ACC112 (cell line): ENCODE results near the gene PRKN.

Experiments
- H2AFZ ChIP-seq: fragments of 200-600 bp; sonication (generic); one replicate; pipeline ENCODE4 v1.6.0; 2017; ENCODE audit warnings: antibody characterized with exemption, low read length; ENCODE audit not compliant: unreplicated experiment
- H3K27ac ChIP-seq: fragments of 200-600 bp; sonication (generic); 2 replicates; pipeline ENCODE4 v1.5.1; 2014; ENCODE audit warnings: low read depth, mild to moderate bottlenecking, antibody characterized with exemption, low read length, moderate library complexity
- H3K27me3 ChIP-seq: fragments of 200-600 bp; sonication (generic); 2 replicates; pipeline ENCODE4 v1.6.1; 2014; ENCODE audit warnings: mild to moderate bottlenecking, antibody characterized with exemption, low read length, moderate library complexity, mixed read lengths; ENCODE audit not compliant: insufficient read depth
- H3K36me3 ChIP-seq: fragments of 200-600 bp; sonication (generic); 2 replicates; pipeline ENCODE4 v1.6.1; 2016; ENCODE audit warnings: mild to moderate bottlenecking, antibody characterized with exemption, low read length, moderate library complexity, mixed read lengths; ENCODE audit not compliant: insufficient read depth
- H3K4me1 ChIP-seq: fragments of 200-600 bp; sonication (generic); one replicate; pipeline ENCODE4 v1.6.1; 2016; ENCODE audit warnings: low read length, mixed read lengths; ENCODE audit not compliant: insufficient read depth, unreplicated experiment, control insufficient read depth
- H3K4me3 ChIP-seq: fragments of 200-600 bp; sonication (generic); 2 replicates; pipeline ENCODE4 v1.5.1; 2014; ENCODE audit warnings: mild to moderate bottlenecking, low read depth, low read length
- H3K79me2 ChIP-seq: fragments of 200-600 bp; sonication (generic); one replicate; pipeline ENCODE4 v1.6.0; 2016; ENCODE audit warnings: low read length; ENCODE audit not compliant: control insufficient read depth, unreplicated experiment, insufficient read depth

Gene PRKN

DNA sequence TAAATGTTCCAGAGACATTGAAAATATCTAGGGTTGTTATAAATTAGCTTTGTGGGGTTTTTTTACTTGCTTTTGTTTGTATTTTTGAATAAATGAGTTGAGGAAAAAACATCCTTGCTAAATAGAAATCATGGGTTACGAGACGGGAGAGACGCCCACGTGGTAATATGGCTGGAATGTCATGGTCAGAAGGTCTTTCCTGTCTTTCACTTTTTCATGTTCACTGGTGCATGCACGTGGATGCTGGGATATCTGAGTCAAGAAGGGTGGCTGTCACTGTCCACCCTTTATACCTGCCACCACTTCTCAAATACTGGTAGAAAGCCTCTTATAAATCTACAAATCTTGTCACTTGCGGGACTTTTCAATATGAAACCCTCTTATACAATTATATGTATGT is 1195.0 kb downstream of the PRKN start:
- H3K27ac ChIP-seq: no peak overlapping the region
- H3K36me3 ChIP-seq: no peaks in the 10 kb centered on the region
- no peaks in the 10 kb centered on the region for H3K4me1 ChIP-seq
- H3K27me3 ChIP-seq: no peaks in the 10 kb centered on the region
- no peaks in the 10 kb centered on the region for H3K79me2 ChIP-seq
- no peak overlapping the region for H3K4me3 ChIP-seq
- H2AFZ ChIP-seq: no peak overlapping the region

- Histone ChIP-seq H3K27ac (no peak overlapping the region), H3K27me3 (peaks cover 4% of the 10 kb centered on the region; the same call in 1 of the 2 replicates), H3K79me2 (no peaks in the 10 kb centered on the region), H3K36me3 (no peaks in the 10 kb centered on the region), H3K4me1 (no peaks in the 10 kb centered on the region), H3K4me3 (no peak overlapping the region), H2AFZ (no peak overlapping the region)
These were observed 1200.8 kb downstream of the PRKN start for GRCh38 chr6:161526794-161527193.

- H3K4me3 ChIP-seq: no peak overlapping the region
- no peaks in the 10 kb centered on the region for H3K36me3 ChIP-seq
- peaks cover 4% of the 10 kb centered on the region; the same call in 1 of the 2 replicates for H3K27me3 ChIP-seq
- no peaks in the 10 kb centered on the region for H3K79me2 ChIP-seq
- H3K4me1 ChIP-seq: no peaks in the 10 kb centered on the region
- H2AFZ ChIP-seq: no peak overlapping the region
- no peak overlapping the region for H3K27ac ChIP-seq
These were observed 1204.2 kb downstream of the PRKN start for GRCh38 chr6:161523362-161523761.

DNA sequence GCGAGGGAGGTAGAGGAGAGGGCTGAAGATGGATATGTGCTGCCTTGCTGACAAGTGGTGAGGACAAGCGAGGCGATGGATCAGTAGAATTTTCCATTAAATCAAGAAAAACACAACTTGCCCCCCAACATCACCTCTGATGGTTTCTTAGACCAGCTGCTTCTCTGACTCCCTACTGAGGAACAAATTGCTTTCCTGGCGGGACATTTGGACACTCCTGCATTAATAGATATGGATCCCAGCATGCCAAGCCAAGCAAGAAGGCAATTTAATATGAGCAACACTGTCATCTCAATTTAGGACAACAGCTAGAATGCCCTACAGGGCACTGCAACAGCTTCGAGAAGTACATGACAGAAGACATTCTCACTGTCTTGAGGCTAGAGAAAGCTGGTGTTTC is 1205.3 kb downstream of the PRKN start:
- Histone ChIP-seq H3K27me3 (peaks cover 4% of the 10 kb centered on the region; the same call in 1 of the 2 replicates), H2AFZ (no peak overlapping the region), H3K79me2 (no peaks in the 10 kb centered on the region), H3K4me3 (no peak overlapping the region), H3K4me1 (no peaks in the 10 kb centered on the region), H3K36me3 (no peaks in the 10 kb centered on the region), H3K27ac (no peak overlapping the region)

- no peak overlapping the region for H3K4me3 ChIP-seq
- H3K27me3 ChIP-seq: peaks cover 5% of the 10 kb centered on the region; the same call in 1 of the 2 replicates
These were observed 1216.0 kb downstream of the PRKN start for GRCh38 chr6:161511447-161512095.

GRCh38 chr6:161508341-161508740 is 1219.2 kb downstream of the PRKN start:
- Histone ChIP-seq H3K27me3 (peaks cover 5% of the 10 kb centered on the region; the same call in 1 of the 2 replicates), H3K36me3 (no peaks in the 10 kb centered on the region), H3K79me2 (no peaks in the 10 kb centered on the region), H3K4me3 (no peak overlapping the region), H3K27ac (no peak overlapping the region), H2AFZ (no peak overlapping the region), H3K4me1 (no peaks in the 10 kb centered on the region)

More at GRCh38 chr6:161511447-161512095, 1216.0 kb downstream of the PRKN start:
- H3K79me2 ChIP-seq: no peaks in the 10 kb centered on the region
- no peaks in the 10 kb centered on the region for H3K4me1 ChIP-seq
- no peak overlapping the region for H2AFZ ChIP-seq
- H3K36me3 ChIP-seq: no peaks in the 10 kb centered on the region
- H3K27ac ChIP-seq: no peak overlapping the region

DNA sequence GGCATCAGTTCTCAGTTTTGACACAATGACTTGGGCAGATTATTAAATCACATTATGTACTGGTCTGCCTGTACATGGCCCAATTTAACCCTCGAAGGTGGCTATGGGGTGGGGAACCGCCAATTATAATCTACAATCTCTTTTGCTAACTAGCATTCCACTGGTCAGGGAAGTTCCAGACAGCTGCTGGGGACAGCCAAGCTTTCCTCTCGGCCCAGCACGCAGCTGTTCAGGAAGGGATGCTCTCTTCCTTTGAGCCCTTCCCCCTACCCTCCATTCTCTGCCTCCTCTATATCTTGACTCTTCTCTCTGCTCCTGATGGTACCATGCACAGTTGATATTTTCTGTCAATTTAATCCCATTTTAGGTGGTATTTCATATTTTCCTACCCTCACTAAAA is 1220.2 kb downstream of the PRKN start:
- H3K4me1 ChIP-seq: no peaks in the 10 kb centered on the region
- peaks cover 9% of the 10 kb centered on the region; the same call in 1 of the 2 replicates for H3K27me3 ChIP-seq
- no peaks in the 10 kb centered on the region for H3K36me3 ChIP-seq
- H3K4me3 ChIP-seq: no peak overlapping the region
- no peaks in the 10 kb centered on the region for H3K79me2 ChIP-seq
- H3K27ac ChIP-seq: no peak overlapping the region
- no peak overlapping the region for H2AFZ ChIP-seq

DNA sequence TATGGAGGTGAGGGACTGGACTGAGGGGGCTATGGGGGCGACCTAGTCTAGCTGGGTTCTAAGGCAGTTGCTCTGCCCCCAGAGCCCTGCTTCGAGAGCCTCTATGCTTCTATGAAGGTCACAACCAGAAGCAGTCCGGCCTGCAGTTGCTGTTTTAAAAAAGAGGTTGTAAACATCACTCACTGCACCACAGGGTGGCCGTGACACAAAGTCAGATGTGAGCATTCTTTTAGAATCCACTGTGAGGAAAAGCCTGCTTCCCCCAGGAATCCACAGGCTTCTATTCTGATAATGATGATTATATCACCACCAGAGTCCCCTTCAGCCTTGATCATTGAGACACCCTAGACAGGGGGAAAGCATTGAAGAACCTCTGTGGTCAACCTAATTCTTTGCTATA is 1224.0 kb downstream of the PRKN start:
- no peaks in the 10 kb centered on the region for H3K79me2 ChIP-seq
- no peak overlapping the region for H3K27ac ChIP-seq
- no peak overlapping the region for H3K4me3 ChIP-seq
- no peaks in the 10 kb centered on the region for H3K4me1 ChIP-seq
- no peaks in the 10 kb centered on the region for H3K36me3 ChIP-seq
- H2AFZ ChIP-seq: no peak overlapping the region
- H3K27me3 ChIP-seq: peaks cover 14% of the 10 kb centered on the region

DNA sequence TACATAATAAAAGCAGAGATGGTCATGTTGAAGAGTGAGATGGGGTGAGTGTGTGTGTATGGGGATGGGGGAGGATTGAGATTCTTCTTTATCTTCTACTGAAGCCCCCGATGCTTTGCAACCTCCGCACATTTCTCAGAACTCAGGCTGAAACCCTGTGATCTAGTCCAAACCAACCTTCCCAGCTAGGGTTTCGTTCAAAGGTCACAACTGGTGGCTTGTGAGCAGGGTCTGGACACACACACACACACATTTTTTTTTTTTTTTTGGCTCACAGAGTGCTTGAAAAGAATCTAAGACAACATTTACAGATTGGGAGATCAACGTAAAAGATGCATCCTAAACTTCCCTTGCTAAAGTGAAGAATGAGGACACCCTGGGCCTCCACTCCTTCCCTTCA is 1228.7 kb downstream of the PRKN start:
- no peak overlapping the region for H3K27ac ChIP-seq
- no peaks in the 10 kb centered on the region for H3K79me2 ChIP-seq
- no peak overlapping the region for H2AFZ ChIP-seq
- H3K4me1 ChIP-seq: no peaks in the 10 kb centered on the region
- H3K4me3 ChIP-seq: no peak overlapping the region
- H3K36me3 ChIP-seq: no peaks in the 10 kb centered on the region
- peaks cover 14% of the 10 kb centered on the region for H3K27me3 ChIP-seq

GRCh38 chr6:161498359-161498758 is 1229.2 kb downstream of the PRKN start:
- H2AFZ ChIP-seq: peak overlapping the region; percentile 46
- no peaks in the 10 kb centered on the region for H3K36me3 ChIP-seq

GRCh38 chr6:161496941-161497340 is 1230.6 kb downstream of the PRKN start:
- peaks cover 3% of the 10 kb centered on the region; the same call in 1 of the 2 replicates for H3K27me3 ChIP-seq
- H3K4me3 ChIP-seq: no peak overlapping the region
- no peak overlapping the region for H3K27ac ChIP-seq
- no peaks in the 10 kb centered on the region for H3K36me3 ChIP-seq
- H3K4me1 ChIP-seq: no peaks in the 10 kb centered on the region
- H2AFZ ChIP-seq: no peak overlapping the region
- H3K79me2 ChIP-seq: no peaks in the 10 kb centered on the region

More at GRCh38 chr6:161498359-161498758, 1229.2 kb downstream of the PRKN start:
- Histone ChIP-seq H3K79me2 (no peaks in the 10 kb centered on the region), H3K4me3 (no peak overlapping the region), H3K4me1 (no peaks in the 10 kb centered on the region), H3K27me3 (peaks cover 9% of the 10 kb centered on the region), H3K27ac (no peak overlapping the region)
